OCI-LY3 (cell line): Measurements from ENCODE around the gene SLC38A2.

Experiments used
- H2AFZ ChIP-seq: fragments of 200-600, 300-600 bp; shearing (Covaris generic); 2 replicates; pipeline ENCODE4 v1.6.0; 2014; ENCODE audit warnings: antibody characterized with exemption, low read depth, low read length
- H3K27ac ChIP-seq: fragments of 200-600, 300-600 bp; sonication (generic); 2 replicates; pipeline ENCODE4 v1.5.1; 2014; ENCODE audit warnings: mild to moderate bottlenecking, low read length, moderate library complexity, mixed read lengths
- H3K27me3 ChIP-seq: fragments of 200-600, 300-600 bp; sonication (generic); 2 replicates; pipeline ENCODE4 v1.6.1; 2014; ENCODE audit warnings: low read depth, low read length, mixed read lengths
- H3K36me3 ChIP-seq: fragments of 200-600, 300-600 bp; sonication (generic); replicated peaks from 2 replicates; pipeline ENCODE3; 2014; ENCODE audit warnings: low read depth, low read length, mixed read lengths
- H3K4me1 ChIP-seq: fragments of 300-600, 200-600 bp; sonication (generic); 2 replicates; pipeline ENCODE4 v1.6.1; 2014; ENCODE audit warnings: low read length, mixed read lengths
- H3K4me2 ChIP-seq: fragments of 200-600, 300-600 bp; sonication (generic); 2 replicates; pipeline ENCODE4 v1.6.1; 2014; ENCODE audit warnings: low read length, mixed read lengths
- H3K4me3 ChIP-seq: fragments of 300-600, 200-600 bp; sonication (generic); 2 replicates; pipeline ENCODE4 v1.5.1; 2014; ENCODE audit warnings: antibody characterized with exemption, mild to moderate bottlenecking, low read length, moderate library complexity
- H3K79me2 ChIP-seq: fragments of 300-600, 200-600 bp; shearing (Covaris generic); 2 replicates; pipeline ENCODE4 v1.6.1; 2014; ENCODE audit warnings: mild to moderate bottlenecking, low read length, mixed read lengths
- H3K9ac ChIP-seq: fragments of 300-600, 200-600 bp; shearing (Covaris generic); 2 replicates; pipeline ENCODE4 v1.6.0; 2014; ENCODE audit warnings: mild to moderate bottlenecking, low read length, moderate library complexity
- H3K9me3 ChIP-seq: fragments of 200-600, 300-600 bp; shearing (Covaris generic); 2 replicates; pipeline ENCODE4 v1.6.1; 2014; ENCODE audit warnings: low read length, mixed read lengths; ENCODE audit not compliant: insufficient read depth
- H4K20me1 ChIP-seq: fragments of 200-600, 300-600 bp; sonication (generic); 2 replicates; pipeline ENCODE4 v1.6.1; 2016; ENCODE audit warnings: low read length, mixed read lengths; ENCODE audit not compliant: insufficient read depth
- EZH2phosphoT487 ChIP-seq: fragments of 200-600 bp; shearing (Covaris generic); IDR thresholded peaks from 2 replicates; pipeline ENCODE4 v1.6.1; 2018; ENCODE audit warnings: antibody characterized with exemption, mixed run types, low read depth
- TF ChIP-seq, protein P1 (sequence below): fragments of 200-600, 300-600 bp; sonication (generic); IDR thresholded peaks from 2 replicates; pipeline ENCODE4 v1.5.1; 2014; ENCODE audit warnings: antibody characterized with exemption, low read length, low read depth

Gene SLC38A2

GRCh38 chr12:46413368-46413767 lies 40.8 kb upstream of the SLC38A2 start:
- Histone ChIP-seq H3K4me1 (no peaks in the 10 kb centered on the region), H3K9ac (no peak overlapping the region), H3K27ac (no peak overlapping the region), H4K20me1 (no peaks in the 10 kb centered on the region), H3K9me3 (no peaks in the 10 kb centered on the region), H3K27me3 (no peaks in the 10 kb centered on the region), H3K4me2 (no peak overlapping the region), H3K36me3 (no peaks in the 10 kb centered on the region), H2AFZ (no peak overlapping the region), H3K79me2 (no peaks in the 10 kb centered on the region), H3K4me3 (no peak overlapping the region)
- TF ChIP-seq, protein P1, sequence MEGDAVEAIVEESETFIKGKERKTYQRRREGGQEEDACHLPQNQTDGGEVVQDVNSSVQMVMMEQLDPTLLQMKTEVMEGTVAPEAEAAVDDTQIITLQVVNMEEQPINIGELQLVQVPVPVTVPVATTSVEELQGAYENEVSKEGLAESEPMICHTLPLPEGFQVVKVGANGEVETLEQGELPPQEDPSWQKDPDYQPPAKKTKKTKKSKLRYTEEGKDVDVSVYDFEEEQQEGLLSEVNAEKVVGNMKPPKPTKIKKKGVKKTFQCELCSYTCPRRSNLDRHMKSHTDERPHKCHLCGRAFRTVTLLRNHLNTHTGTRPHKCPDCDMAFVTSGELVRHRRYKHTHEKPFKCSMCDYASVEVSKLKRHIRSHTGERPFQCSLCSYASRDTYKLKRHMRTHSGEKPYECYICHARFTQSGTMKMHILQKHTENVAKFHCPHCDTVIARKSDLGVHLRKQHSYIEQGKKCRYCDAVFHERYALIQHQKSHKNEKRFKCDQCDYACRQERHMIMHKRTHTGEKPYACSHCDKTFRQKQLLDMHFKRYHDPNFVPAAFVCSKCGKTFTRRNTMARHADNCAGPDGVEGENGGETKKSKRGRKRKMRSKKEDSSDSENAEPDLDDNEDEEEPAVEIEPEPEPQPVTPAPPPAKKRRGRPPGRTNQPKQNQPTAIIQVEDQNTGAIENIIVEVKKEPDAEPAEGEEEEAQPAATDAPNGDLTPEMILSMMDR, result no peak
- no peak for TF ChIP-seq EZH2phosphoT487

DNA sequence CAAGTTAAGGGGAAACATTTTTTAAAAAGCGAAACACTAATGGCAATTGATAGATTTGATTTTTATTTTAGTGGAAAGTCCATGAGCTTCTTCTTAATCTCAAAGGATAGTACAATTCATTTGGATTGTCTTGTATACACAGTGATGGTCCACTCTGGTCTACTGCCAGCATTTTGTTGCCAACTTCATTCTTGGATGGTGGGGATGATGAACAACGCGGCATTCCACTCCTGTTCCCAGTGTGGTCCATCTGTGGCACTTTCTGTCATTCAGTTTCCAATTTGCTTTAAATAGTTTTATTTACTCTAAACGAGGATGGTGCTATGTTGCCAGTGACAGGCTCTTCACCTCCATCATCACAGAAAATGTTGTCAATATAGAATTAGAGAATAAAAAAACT lies 40.3 kb upstream of the SLC38A2 start:
- H4K20me1 ChIP-seq, result no peaks in the 10 kb centered on the region
- H3K36me3 ChIP-seq, result no peaks in the 10 kb centered on the region
- H2AFZ ChIP-seq, result no peak overlapping the region
- H3K27ac ChIP-seq, result no peak overlapping the region
- H3K9ac ChIP-seq, result no peak overlapping the region
- no peaks in the 10 kb centered on the region for H3K4me1 ChIP-seq
- H3K9me3 ChIP-seq, result no peaks in the 10 kb centered on the region
- no peaks in the 10 kb centered on the region for H3K79me2 ChIP-seq
- TF ChIP-seq EZH2phosphoT487, result no peak
- TF ChIP-seq, protein P1, result no peak
- no peaks in the 10 kb centered on the region for H3K27me3 ChIP-seq
- H3K4me2 ChIP-seq, result no peak overlapping the region
- no peak overlapping the region for H3K4me3 ChIP-seq

GRCh38 chr12:46410495-46410894 lies 37.9 kb upstream of the SLC38A2 start:
- Histone ChIP-seq H2AFZ (no peak overlapping the region), H3K4me1 (no peaks in the 10 kb centered on the region), H3K4me3 (no peak overlapping the region), H4K20me1 (no peaks in the 10 kb centered on the region), H3K9me3 (no peaks in the 10 kb centered on the region), H3K79me2 (no peaks in the 10 kb centered on the region), H3K27ac (no peak overlapping the region), H3K9ac (no peak overlapping the region), H3K27me3 (no peaks in the 10 kb centered on the region), H3K36me3 (no peaks in the 10 kb centered on the region), H3K4me2 (no peak overlapping the region)
- no peak for TF ChIP-seq EZH2phosphoT487
- TF ChIP-seq, protein P1, result no peak

DNA sequence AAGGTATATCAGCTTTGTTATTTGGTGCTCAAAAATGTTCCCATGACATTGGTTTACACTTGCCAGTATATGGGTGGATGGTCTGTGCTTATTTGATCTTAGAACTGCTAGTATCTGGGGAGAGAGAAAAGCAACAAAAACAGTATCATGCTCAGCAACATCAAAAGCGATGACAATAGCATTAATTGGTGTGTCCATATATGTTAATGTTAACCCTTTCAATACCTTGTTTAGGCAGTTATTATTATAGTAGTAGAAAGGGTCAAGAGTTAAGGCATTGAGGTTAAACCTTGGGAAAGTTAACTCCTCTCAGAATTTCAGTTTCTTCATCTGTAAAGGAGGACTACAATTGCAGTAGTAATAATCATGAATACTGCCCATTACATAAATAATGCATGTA lies 37.4 kb upstream of the SLC38A2 start:
- Histone ChIP-seq H3K36me3 (no peaks in the 10 kb centered on the region), H4K20me1 (no peaks in the 10 kb centered on the region), H2AFZ (no peak overlapping the region), H3K27ac (no peak overlapping the region), H3K4me3 (no peak overlapping the region), H3K9me3 (no peaks in the 10 kb centered on the region), H3K79me2 (no peaks in the 10 kb centered on the region), H3K27me3 (no peaks in the 10 kb centered on the region), H3K9ac (no peak overlapping the region), H3K4me1 (no peaks in the 10 kb centered on the region), H3K4me2 (no peak overlapping the region)
- TF ChIP-seq EZH2phosphoT487, result no peak
- TF ChIP-seq, protein P1, result no peak
